HG03342 (cell line): Measurements from ENCODE around the gene ZMYND10.

Experiments used
- ATAC-seq: cut with Tn5 transposase; IDR thresholded peaks from one replicate; pipeline ENCODE4 v1.9.1; 2021; ENCODE audit warnings: mild to moderate bottlenecking, moderate library complexity; ENCODE audit not compliant: unreplicated experiment

ZMYND10 gene

DNA sequence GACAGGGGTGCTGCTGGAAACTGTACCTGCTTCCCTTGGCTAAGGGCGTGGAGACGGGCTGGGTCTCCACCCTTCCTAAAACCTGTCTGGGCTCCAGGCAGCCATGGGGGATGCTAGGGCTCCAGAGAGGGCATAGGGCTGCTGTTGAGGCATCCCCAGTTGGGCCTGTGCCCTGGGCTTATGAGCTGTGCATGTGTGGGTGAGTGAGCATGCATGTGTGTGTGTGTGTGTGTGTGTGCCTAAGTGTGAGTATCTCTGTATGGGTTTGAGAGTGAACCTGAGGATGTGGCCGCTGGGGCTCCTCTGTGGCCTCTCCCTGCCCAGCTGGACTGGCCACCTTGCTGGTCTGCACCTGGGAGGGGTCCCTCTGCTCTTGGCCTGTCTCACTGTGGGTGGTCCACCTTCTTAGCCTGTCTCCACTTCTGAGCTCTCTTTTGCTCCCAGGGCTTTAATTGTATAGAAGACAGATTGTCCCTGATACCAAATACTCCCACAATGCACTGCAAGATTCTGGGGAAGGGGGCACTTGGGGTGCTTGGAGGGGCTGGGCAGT, 25.7 kb upstream of the ZMYND10 start:
- no peak for ATAC-seq

DNA sequence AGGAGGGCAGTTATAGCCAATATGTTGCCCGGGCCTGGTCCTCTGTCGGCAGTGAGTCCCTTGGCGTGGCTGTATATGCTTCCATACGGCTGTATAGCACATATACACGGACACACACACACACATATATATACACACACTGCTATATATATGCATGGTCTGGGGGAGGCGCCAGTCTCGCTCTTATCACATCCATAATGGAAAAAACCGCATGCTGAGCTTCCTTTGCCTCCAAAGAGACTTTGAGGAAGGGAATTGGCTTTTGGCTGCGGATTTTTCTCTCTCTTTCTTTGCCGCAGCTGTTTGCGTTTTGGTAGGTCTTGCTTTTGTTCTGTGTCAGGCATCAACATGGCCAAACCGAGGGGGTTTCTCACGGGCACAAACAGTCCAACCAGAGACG, 25.1 kb upstream of the ZMYND10 start:
- ATAC-seq = no peak

DNA sequence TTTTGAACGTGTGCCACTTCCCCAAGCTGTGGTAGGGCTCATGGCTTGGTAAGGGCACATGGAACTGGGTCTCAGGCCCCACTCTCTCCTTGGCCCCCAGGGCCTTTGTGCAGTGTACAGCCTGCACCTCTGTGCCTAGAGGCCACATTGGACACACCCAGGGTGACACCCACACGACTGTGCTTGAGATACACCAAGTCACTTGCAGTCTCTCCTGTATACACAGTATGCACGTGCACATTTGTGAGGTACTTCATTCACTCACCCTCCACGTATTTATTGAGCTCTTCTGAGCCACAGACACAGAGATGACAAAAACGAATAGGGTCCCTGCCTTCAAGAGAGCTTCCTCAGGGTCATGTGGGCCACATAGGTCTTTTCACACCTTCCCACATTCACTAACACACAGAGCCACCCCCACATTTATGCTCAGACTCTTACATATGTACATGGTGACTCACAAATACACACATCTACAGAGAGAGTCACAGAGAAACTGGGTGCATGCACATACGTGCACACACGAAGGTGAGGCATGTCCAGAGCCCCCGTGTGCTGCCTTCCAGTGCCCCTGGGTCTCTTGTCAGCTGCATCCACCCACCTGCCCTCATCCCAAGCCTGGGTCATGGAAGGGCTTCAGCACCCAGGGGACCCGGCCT, 23.6 kb upstream of the ZMYND10 start:
- ATAC-seq = no peak

DNA sequence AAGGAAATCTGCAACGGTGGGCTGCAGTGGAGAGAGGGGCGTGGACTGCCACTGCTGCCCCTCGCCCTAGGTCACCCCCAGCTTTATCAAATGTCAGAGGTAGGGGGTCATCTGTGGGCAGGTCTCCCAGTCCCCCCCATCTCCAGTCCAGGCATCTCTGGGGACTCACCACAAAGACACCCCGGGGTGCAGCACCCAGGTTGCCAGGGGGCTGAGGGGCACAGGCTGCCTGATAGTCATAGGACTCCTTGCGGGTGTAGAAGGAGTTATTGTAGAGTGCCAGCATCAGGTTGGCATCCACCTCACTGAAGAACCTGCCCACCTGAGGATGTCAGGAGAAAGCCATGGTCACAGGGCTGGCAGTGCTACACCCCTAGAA, 20.3 kb upstream of the ZMYND10 start:
- ATAC-seq = no peak

DNA sequence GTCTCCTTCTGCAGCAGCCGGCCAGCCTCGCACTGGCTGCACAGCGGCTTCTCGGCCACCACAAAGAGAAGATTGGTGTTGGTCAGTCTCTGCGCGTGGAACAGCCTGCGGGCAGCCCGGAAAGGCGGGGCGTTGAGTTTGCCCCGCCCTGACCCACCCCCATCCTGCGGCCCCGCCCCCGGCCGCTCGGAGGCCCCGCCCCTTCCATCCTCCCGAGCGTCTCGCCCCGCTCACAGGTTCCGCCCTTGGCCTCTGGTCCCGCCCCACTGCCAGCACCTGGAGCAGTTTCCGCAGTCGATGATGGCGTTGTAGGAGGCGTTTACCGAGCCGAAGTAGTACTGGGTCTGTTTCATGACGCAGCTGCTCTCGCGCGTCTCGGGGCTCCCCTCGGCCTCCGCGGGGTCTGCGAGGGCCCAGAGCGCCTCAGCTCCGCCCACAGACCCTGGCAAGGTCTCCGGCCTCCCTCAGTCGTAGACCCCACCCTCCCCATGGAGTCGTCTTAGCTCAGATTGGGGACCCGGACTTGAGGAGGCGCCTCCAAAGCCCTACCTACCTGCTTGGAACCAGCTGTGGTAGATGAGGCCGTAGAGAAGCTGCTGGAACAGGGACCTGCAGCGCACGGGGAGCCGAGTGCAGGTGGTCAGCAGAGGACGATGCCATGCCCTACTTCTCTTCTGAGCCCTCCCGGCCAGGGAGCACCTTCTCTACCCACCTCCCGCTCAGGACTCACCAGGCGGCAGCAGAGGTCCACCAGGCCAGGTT, 19.7 kb upstream of the ZMYND10 start:
- ATAC-seq = peak; percentile 89

DNA sequence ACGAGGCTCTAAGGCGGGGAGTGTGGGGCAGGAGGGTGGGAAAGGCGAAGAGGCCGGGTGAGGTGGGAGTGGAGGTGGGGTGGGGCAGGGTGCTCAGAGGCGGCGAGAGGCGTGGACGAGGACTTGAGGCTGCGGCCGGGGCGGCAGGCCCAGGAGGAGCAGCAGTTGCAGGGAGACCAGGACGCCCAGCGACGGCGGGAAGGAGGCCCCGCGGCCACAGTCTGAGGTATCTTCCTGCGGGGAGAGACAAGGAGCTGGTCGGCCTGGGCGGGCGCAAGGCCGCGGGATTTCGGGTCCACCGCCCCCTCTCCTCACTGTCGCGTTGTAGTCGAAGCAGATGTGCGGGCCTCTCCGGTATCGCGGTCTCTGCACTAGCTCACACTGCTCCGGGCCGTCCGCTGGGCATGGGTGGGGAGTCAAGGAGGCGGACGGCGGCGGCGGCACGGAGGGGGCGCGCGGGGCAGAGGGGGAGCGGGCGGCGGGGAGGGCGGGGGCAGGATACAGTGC, 19.1 kb upstream of the ZMYND10 start:
- ATAC-seq = peak; percentile 4

DNA sequence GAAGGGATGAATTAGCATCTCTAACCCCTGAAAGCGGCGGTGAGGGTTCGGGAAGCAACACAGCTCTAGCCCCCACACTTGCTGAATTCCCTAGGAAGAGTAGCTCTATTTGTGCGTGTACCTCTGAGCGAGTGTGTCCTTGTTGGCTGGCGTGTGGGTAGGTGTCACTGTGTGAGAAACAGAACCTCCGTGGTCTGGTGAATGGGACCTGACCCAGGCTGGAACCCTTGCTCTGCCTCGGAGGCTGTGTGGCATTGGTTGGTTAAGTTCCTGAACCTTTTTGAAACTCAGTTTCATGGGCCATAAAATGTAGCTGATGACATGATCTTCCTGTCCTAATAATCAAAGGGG, 14.2 kb upstream of the ZMYND10 start:
- no peak for ATAC-seq

DNA sequence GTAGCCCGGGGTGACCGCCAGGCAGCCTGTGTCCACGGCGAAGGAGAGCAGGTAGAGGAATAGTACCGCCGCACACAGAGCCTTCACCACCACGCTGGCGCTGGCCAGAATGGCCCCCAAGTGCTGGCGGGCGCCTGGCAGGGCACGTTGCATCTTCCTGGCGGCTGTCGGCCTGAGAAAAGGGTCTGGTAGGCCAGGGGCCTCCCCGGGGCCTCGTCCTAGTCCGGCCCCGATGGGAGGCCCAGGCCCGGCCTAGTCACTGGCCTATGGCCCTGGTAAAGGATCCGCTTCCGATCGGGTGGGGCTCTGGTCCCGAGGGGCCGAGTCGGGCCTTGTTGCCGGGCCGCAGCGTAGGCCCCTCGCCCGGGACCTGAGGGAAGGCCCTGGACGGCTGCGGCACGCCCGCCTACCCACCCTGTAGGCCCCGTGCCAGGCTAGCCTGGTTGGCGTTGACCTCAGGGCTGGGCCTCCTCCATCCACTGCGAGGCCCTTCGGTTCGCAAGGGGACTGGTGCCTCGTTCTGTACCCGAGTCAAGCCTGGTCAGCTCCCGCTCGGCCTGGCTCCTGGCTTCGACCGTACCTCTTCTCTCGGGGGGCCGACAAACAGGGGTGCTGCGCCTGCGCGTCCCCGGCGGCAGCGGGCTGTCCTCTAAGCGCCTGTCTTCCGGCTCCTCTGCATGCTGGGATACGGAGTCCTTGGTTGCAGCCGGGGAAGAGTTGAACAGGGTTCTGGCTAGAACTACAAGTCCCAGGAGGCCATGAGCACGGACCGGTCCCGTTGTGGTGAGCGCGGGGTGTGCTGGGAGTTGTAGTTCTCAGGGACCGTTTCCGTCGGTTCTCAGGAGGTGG, 13.6 kb upstream of the ZMYND10 start, which contains the start of gene TMEM115:
Gene TMEM115 (minus strand): TSS at position 611 of the 849 bp plus-strand sequence. CDS start 458 bp downstream, at position 153.
- peak; percentile 99 for ATAC-seq

DNA sequence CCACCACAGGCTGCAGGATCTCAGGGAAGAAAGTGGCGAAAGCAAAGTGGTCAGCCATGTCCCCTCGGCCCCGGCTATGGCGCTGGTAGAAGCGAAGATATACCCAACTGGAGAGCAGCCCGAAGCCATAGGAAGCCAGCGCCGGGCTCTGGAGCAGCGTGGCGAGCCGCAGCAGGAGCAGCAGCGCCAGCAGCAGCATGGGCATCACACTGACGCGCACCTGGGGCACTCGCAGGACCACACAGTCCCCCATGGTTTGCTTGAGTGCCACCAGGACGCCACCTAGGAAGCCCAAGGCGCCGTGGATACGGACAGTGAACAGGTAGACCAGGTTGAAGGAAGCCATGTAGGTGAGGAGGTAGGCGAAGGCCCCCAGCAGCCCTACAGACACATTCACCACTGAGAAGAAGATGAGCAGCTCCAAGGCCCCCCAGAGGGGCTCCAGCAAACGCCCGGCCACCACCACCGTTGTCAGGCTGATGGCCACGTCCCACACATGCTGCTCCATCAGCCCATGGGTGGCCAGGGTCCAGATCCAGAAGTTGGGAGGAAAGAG, 12.9 kb upstream of the ZMYND10 start:
- no peak for ATAC-seq

DNA sequence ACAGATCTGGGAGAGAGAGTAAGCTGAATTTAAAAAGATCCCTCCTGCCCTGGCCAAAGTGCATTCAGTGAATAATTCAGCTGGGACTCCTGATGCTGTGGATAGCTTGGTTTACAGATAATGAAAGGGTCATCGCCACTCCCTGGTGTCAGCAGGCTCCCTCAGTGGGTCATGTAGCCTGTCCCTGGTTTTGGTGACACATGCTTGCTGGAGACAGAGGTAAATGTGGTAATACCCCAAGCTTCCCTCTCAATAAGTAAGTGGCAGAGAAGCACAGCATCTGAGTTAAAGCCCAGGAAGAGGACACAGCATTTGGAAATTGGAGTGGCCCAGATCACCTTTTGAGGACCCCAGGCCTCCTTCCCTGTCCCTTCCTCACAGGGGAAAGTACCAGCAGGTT, 11.9 kb upstream of the ZMYND10 start:
- no peak for ATAC-seq

DNA sequence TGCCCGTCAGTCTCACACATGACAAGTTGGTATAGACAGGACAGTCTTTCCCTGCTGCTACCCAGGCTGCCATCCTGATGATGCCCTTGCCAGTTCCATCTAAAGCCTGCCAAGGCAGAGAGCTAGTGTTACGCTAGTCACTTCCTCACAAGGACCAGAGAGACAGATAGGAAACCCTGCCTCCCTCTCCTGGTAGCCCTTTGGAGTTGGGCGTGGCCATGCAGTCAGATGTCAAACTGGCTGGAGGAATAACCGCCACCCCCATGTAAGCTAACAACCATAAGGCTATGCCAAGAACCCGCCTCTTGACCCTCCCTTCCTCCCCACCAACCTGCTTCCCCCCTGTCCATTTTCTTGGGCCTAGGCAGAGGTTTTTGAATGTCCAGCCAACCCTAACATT, 11.0 kb upstream of the ZMYND10 start:
- ATAC-seq = no peak

DNA sequence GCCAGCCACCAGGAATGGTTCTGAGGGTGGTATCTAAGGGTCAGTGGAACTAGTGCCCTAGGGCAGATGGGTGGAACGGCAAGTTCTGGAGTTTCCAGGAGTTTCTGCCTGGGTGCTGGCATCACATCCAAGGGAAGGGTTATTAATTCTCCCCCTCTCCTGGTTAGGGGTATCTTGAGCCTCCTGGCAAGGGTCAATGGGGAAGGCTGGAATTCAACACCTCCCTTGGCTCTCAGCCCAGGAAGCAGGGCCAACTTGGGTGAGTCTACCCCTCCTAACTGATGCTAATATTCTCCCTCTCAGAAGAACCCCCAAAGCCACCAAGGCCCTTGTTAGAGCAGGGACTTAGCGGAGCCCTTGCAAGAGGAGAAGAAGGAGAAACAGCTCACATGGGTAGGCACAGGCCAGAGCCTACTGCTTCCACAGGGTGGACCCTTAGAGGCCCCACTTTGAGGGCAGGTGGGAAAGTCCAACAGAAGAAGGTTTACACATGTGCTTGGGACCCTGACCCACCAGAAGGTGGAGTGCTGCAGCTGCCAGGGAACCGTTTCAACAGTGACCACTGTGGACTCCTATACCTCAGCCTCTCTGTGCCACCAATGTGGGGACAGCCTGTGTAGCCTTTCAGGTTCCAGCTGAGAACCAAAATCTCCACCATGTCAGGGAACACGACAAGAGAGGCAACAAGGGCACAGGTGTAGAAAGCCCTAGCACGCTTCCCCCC, 10.5 kb upstream of the ZMYND10 start:
- no peak for ATAC-seq

DNA sequence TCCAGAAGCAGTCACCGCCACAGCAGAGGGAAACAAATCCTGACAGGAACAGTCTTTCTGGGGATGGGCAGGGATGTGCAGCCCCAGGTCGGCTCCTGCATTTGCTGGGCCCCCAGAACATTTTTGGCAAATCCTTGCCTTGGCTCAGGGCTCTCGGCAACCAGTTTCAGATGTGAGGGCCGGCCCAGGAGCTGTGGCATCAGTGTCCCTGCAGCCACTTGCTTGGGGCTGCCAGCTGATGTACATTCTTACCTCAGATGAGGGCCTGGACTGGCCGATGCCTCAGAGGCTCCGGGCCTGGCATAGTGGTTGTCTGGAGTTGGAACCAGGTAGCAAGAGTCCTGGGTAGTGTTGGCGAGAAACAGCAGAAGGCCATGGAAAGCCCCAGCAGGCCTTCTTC, 9.3 kb upstream of the ZMYND10 start:
- no peak for ATAC-seq

DNA sequence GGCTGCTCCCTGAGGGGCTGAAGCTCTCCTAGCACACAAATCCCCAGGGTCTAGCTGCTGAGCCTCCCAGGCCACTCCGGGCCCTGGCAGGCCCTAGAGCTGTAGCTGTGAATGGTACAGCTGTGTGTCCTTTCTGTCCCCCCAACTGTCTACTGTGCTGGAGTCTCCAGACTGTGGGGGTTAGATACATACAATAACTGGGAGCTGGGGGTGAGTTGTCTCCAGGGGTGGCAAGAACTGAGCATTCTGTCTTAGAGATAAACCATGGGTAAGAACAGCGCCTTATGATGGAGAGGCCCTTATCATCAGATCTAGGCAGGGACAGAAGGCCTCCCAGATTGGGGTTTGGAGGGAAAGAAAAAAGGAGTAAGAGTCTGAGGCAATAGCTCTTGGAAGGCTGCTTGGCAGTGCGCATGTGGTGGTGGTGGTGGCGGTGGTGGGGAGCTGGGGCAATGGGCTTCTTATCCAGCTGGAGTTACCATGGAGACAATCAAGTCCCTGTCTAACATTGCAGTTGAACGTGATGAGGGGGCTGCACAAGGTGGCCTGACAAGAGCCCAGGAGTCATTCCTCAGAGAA, 8.7 kb upstream of the ZMYND10 start:
- no peak for ATAC-seq

DNA sequence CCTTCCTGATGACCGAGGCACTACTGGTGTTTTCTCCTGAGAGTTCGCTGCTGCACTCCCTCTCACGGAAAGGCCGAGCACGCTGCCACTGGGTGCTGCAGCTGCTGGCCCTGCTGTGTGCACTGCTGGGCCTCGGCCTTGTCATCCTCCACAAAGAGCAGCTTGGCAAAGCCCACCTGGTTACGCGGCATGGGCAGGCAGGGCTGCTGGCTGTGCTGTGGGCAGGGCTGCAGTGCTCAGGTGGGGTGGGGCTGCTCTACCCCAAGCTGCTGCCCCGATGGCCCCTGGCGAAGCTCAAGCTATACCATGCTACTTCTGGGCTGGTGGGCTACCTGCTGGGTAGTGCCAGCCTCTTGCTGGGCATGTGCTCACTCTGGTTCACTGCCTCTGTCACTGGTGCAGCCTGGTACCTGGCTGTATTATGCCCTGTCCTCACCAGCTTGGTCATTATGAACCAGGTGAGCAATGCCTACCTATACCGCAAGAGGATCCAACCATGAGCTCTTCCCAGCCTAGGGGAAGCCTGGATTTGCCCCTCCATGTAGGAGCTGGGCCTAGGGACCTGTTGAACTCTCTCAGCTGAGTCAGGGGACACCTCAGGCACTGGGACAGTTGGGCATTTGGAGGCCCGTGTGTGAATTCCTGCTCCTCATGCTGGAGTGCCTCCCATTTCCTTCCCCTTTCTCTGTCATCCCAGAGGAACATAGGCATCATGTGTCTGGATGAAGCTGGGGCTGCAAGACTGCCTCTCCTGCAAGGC, 7.9 kb upstream of the ZMYND10 start:
- no peak for ATAC-seq

DNA sequence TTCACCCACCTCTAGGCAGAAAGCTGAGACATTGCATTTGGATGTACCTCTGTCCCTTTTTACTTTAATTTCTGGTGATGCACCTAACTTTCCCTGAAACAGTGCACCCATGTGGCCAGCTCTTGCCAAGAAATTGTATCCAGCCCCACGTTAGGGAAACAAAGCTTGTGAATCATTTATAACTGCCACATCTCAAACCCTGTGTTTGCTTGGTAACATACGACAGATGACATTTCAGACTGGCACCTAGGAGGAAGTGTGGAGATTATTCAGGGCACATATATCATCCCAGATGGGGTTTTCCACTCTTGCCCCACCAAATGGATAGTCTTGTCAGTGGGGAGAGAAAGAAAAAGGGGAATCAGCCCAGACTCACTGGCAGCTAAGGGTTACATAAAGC, 7.2 kb upstream of the ZMYND10 start:
- ATAC-seq = no peak

DNA sequence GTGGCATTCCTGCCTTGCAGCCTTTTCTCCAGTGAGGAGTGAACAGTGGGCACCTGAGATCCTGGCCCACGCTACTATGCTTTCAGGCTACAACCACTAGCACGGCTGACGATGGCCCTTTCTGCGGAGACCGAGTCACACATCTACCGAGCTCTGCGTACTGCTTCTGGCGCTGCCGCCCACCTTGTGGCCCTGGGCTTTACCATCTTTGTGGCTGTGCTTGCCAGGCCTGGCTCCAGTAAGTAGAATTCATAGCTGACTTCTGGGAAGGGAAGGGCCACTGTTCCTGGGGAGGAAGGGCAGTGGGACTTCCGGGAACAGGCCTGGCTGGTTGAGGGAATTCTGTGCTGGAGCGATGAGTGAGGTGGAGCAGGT, 5.8 kb upstream of the ZMYND10 start:
- ATAC-seq = no peak

DNA sequence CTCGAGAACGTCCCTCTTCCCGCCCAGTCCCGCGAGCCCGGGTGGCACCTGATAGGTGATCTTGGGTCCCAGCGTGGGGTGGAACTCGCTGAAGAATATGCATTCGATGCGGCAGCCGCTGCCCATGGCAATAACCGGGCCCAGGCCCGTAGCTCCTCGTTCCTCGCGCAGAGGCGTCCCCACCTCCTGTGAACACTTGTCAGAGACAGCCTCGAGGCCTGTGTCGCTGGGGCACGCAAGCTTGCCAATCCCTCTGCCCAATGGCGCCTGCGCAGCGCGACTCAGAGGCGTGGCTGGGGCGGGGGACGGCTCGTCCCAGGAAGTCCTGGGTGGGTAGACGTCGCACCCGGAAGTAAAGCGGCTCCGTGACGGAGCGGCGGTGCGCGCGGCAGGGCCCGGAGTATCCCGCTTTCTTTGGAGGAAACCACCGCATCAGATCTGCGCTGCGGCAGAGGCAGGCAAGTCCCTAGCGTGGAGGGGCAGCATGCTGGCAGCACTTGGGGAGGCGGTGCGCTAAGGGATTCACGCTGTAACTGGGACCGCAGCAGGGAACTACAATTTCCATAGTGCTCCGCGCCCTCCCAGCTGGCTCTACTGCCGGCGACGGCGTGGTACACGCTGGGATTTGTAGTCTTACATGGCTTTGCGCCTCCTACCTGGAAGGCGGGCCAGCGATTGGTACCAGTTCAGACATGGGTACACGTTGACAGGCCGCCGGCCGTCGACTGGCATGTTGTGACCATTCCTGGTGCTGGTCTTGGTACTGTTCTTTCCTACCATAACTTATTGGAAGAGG, 5.2 kb upstream of the ZMYND10 start, which contains the start of the genes CYB561D2 and NPRL2:
Gene CYB561D2 (plus strand): TSS at position 336 of the 796 bp plus-strand sequence. CDS start 572 bp downstream, outside the sequence.
Gene NPRL2 (minus strand): TSS at position 249 of the 796 bp plus-strand sequence. CDS start 123 bp downstream, at position 126.
- ATAC-seq = peak; percentile 80
